SKM-1 treated with dmso at 0.1 percent for 144 hours (cell line): ENCODE measurements around the gene CAPN5.
A peak's percentile ranks its signal among the peaks of the same experiment; 100 is the strongest.

Experiments
- DNase-seq: peaks from one replicate; lab custom pipeline; 2025; ENCODE audit not compliant: unreplicated experiment; lab: John Stamatoyannopoulos, UW

Gene CAPN5

GRCh38 chr11:77148963-77149715 lies 82.4 kb downstream of the CAPN5 start:
- DNase-seq: no peak

DNA sequence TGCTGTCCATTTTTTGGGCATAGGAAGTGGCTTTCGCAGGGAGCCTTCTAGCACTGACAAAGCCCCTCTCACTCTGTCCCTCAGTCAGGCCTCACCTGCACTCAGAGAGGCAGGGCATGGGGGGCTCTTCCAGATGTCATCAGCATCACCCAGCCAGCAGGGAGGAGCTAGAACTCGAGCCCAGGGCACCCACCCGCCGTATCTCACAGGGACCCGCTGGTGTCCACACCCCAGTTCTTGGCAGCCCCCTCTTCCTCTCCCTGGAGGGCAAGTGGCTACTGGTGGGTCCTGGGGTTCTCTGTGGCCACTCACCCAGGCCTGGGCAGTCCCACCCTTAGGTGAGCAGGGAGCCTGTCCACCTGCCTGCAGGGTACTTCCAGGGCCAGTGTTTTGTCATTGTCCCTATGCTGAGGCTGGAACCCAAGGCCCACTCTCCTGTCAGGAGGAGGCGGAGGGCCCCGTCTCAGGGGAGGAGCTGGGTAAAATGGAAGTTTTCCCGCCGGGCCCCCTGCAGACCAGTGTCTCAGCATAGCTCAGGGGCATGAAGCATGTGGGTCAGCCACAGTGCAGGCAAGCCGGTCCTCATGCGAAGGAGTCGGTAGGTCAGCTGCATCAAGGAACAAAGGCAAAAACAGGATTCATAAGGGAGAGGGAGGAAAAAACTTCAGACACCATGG lies 83.1 kb downstream of the CAPN5 start:
- DNase-seq: no peak

GRCh38 chr11:77150836-77151235 lies 84.1 kb downstream of the CAPN5 start:
- no peak for DNase-seq

- peak; percentile 43 for DNase-seq
Measured at GRCh38 chr11:77151804-77152509, 85.2 kb downstream of the CAPN5 start.

DNA sequence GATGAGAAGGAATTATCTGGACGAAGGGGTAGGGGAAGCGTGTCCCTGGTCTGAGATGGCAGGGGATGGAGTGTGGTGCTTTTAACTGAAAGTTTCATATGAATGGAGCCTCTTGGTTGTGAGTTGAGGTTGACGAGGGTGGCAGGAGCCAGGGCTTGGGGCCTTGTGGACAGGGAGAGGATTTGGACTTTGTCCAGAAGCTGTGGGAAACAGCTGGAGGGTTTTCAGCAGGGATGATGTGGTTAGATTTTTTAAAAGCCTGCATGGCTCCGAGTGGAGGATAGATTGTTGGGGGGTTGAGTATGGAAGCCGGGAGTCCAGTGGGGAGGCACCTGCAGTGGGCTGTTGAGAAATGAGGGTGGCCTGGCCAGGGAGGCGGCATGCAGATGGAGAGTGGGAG lies 86.1 kb downstream of the CAPN5 start:
- DNase-seq: no peak

- DNase-seq: no peak
Measured at GRCh38 chr11:77153276-77154185, 86.8 kb downstream of the CAPN5 start.

GRCh38 chr11:77154381-77155081 lies 87.8 kb downstream of the CAPN5 start:
- no peak for DNase-seq

GRCh38 chr11:77155082-77155475 lies 88.3 kb downstream of the CAPN5 start:
- DNase-seq: no peak

- DNase-seq: no peak
Measured at GRCh38 chr11:77155556-77156130, 88.9 kb downstream of the CAPN5 start.

GRCh38 chr11:77156396-77157195 lies 89.8 kb downstream of the CAPN5 start:
- no peak for DNase-seq

DNA sequence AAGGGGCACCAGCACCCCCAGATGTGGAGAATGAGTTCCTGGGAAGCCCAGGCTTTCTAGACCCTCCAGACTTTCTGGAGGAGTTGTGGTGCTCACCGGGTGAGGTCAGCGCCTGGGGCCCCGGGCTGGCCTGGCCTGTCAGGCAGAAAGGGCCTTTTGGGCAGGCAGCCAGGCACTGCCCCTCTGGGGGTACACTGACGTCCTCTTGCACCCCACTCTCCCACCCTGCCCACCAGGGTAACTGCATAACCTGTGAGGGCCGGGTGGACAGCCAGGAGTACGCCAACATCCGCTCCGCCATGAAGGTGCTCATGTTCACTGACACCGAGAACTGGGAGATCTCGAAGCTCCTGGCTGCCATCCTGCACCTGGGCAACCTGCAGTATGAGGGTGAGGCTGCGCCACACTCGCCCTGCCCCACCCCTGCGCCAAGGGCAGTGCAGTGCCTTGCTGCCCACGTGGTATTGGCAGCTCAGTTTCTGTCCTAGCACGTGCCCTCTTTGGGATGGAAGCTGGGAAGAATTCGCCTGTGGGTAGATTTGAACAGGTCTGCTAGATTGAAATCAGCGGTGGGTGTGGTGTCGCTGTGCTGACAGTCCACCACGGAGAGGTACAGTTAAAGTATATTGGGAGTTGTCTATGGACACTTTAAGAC lies 91.4 kb downstream of the CAPN5 start:
- DNase-seq: no peak

DNA sequence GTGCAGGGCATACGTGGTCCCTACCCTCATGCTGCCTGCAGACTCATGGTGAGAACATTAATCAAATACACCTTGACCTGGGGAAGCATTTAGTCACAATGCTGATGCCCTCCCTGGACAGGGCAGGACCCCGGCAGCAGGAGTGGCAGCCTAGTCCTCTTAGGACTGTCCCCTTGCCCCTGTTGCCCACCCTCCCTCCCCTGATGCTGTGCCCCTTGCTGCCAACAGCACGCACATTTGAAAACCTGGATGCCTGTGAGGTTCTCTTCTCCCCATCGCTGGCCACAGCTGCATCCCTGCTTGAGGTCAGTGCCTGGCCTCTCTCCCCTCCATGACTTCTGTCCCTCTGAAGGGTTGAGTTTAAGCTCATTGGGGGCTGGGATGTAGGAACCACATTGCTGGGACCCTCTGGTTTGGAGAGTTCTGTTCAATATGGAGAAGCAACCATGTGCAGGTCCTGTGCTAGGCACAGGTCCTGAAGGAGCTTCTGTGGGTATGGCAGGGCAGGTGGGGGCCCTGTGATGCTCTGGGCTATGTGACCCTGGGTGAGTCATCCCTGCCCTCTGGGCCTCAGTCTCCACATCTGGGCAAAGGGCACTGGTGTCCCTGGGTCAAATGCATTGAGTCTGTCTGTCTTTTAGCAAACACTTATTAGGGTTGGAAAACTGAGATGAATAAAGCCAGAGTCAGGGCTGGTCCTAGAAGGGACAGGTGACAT lies 92.6 kb downstream of the CAPN5 start:
- no peak for DNase-seq

DNA sequence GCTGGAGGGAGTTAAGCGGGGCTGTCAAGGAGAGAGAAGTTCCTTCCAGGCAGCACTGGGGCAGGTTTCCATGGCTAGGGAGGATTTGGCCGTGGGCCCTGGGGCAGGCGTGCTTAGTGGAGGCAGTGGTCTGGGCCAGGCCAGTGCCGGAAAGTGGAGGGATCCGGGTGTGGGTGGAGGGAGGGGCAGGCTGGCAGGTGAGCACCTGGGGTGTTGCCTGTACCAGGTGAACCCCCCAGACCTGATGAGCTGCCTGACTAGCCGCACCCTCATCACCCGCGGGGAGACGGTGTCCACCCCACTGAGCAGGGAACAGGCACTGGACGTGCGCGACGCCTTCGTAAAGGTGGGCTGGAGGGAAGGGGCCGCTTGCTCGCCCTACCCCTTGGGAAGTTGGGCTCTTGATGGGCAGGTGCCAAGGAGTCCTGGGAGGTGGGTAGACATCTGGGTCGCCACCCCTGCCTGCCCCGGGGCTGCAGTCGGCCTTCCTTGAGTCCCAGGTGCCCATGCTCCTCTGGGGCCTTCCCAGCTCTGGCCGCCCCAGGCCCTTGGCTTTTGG lies 93.2 kb downstream of the CAPN5 start:
- DNase-seq: no peak

- DNase-seq: no peak
Measured at GRCh38 chr11:77163271-77163670, 96.5 kb downstream of the CAPN5 start.

GRCh38 chr11:77165066-77165465 lies 98.3 kb downstream of the CAPN5 start:
- DNase-seq: no peak

DNA sequence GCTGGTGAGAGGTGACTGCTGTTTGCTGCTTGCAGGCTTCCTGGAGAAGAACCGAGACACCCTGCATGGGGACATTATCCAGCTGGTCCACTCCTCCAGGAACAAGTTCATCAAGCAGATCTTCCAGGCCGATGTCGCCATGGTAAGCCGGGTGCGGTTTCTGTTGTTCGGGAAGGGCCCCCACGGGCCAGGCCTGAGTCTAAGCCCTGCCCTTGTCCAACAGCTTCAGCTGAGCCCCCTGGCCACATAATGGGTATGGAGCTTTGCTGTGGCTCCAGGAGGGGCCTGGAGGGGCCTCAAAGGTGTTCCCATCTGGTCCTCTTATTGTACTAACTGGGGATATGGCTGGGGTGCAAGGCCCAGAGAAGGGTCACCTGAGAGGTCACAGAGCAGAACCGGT lies 99.2 kb downstream of the CAPN5 start:
- DNase-seq: no peak

GRCh38 chr11:77167111-77167626 lies 100.4 kb downstream of the CAPN5 start:
- DNase-seq: no peak

GRCh38 chr11:77167791-77168190 lies 101.0 kb downstream of the CAPN5 start:
- no peak for DNase-seq
